Panc1 (cell line): Measurements from ENCODE around the gene OR51F2. TPM values are rescaled to one million over a fixed set of nuclear protein-coding genes. Genes with fewer than 3 reads are reported as not detected.

Experiments used
- ATAC-seq: fragments of 200-7000 bp; cut with Tn5 transposase; 2 replicates; pipeline ENCODE4 v1.9.1; 2020; ENCODE audit warnings: mild to moderate bottlenecking, moderate library complexity
- BruUV-seq: library from RNA; stranded (reverse); fragments of 400-500 nt; replicated peaks from 2 replicates; lab custom pipeline; 2021; lab: Mats Ljungman, UMichigan
- CTCF ChIA-PET: fragments of 300-600 bp; sonication (Branson Sonifier 250); formaldehyde crosslinking; loops from one replicate; lab custom pipeline; 2022; ENCODE audit warnings: antibody characterized with exemption; lab: Charles Lee
- POLR2A ChIA-PET: fragments of 300-600 bp; sonication (Branson Sonifier 250); formaldehyde crosslinking; loops from one replicate; lab custom pipeline; 2022; ENCODE audit warnings: antibody characterized with exemption; lab: Charles Lee
- DNase-seq: peaks from one replicate; pipeline ENCODE4 v3.0.0-alpha.2; 2010; ENCODE audit warnings: low read depth, low spot score
- H3K27ac ChIP-seq: 2 replicates; pipeline ENCODE4 v1.5.1; 2011; ENCODE audit warnings: mild to moderate bottlenecking, low read length, inconsistent platforms
- H3K27me3 ChIP-seq: fragments of 200-500 bp; sonication (Bioruptor generic); 2 replicates; pipeline ENCODE4 v1.6.0; 2014; ENCODE audit warnings: low read length, inconsistent platforms; ENCODE audit not compliant: control insufficient read depth, insufficient read depth
- H3K36me3 ChIP-seq: fragments of 200-500 bp; sonication (Bioruptor generic); 2 replicates; pipeline ENCODE4 v1.5.1; 2014; ENCODE audit warnings: inconsistent platforms, mild to moderate bottlenecking, low read length, moderate library complexity; ENCODE audit not compliant: control insufficient read depth, insufficient read depth
- H3K4me1 ChIP-seq: 2 replicates; pipeline ENCODE4 v1.5.1; 2011; ENCODE audit warnings: inconsistent platforms, mild to moderate bottlenecking, low read length, moderate library complexity; ENCODE audit not compliant: control insufficient read depth, insufficient read depth
- H3K4me3 ChIP-seq, 2 experiments: 2 replicates each; pipeline ENCODE4 v1.5.1; 2011 to 2012; ENCODE audit warnings: low read depth in 2 of 2, low read length in 2 of 2, mild to moderate bottlenecking in 2 of 2, inconsistent platforms in 1 of 2, moderate library complexity in 1 of 2
- H3K9me3 ChIP-seq: fragments of 200-500 bp; sonication (Bioruptor generic); 2 replicates; pipeline ENCODE4 v1.5.1; 2014; ENCODE audit warnings: low read depth, mild to moderate bottlenecking, inconsistent platforms, low read length, moderate library complexity; ENCODE audit not compliant: control insufficient read depth, insufficient read depth
- POLR2AphosphoS5 ChIP-seq: IDR thresholded peaks from 2 replicates; pipeline ENCODE4 v1.6.1; 2012; ENCODE audit warnings: mild to moderate bottlenecking, low read depth, low read length, moderate library complexity
- SIN3A ChIP-seq: IDR thresholded peaks from 2 replicates; pipeline ENCODE4 v1.6.1; 2012; ENCODE audit warnings: low read depth, mild to moderate bottlenecking, low read length, moderate library complexity, borderline replicate concordance; ENCODE audit not compliant: insufficient read depth
- TCF7L2 ChIP-seq: IDR thresholded peaks from 2 replicates; pipeline ENCODE4 v1.6.1; 2011; ENCODE audit warnings: mild to moderate bottlenecking, low read depth, low read length, inconsistent platforms
- in situ Hi-C: cut with HindIII; loops from 2 replicates; pipeline ENCODE4 v1.10.0; 2016; ENCODE audit warnings: low sequenced_read_pairs, low pct_unique_long_range_greater_than_20kb
- intact Hi-C: fragments of 100-400 bp; cut with micrococcal nuclease; formaldehyde crosslinking; loops from one replicate; pipeline ENCODE4 v1.10.0; 2022; ENCODE audit not compliant: unreplicated experiment
- total RNA-seq: library from RNA; stranded (reverse); gene quantifications from one replicate; pipeline ENCODE4 v1.2.1, GENCODE V29; 2021; ENCODE audit not compliant: unreplicated experiment
- TF ChIP-seq, protein P1 (sequence below), 2 experiments: IDR thresholded peaks; 2 replicates each; pipeline ENCODE4 v1.6.1; 2011 to 2012; ENCODE audit warnings: low read depth in 2 of 2, control low read depth in 1 of 2, low read length in 1 of 2, mild to moderate bottlenecking in 1 of 2, moderate library complexity in 1 of 2; ENCODE audit not compliant: insufficient read depth in 1 of 2
- TF ChIP-seq, protein P2 (sequence below): fragments of 450-650 bp; IDR thresholded peaks from 2 replicates; pipeline ENCODE4 v1.5.1; 2017; ENCODE audit warnings: mild to moderate bottlenecking

OR51F2 gene
- total RNA-seq, 1 experiment from 2014 or later: not detected

DNA sequence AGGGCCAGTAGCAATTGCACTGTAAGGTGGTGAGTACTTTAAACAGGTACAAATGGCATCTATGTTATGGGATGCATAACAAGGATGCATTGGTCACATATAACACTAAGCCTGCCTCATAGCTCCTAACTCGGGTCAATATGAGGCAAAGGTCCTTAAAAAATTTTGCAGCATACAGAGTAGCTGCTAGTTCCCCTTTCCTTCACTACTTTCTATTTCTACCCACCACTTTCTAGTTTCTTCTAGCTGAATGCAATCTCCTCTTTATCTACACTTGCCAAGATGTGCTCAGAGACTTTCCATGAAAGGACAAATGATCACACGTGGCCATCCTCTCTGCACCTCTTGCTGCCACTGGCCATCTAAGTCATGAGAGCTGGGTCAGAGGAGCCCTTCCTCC lies 9.8 kb downstream of the OR51F2 start:
- Histone ChIP-seq H3K27me3 (no peaks in the 10 kb centered on the region), H3K9me3 (no peaks in the 10 kb centered on the region), H3K27ac (no peak overlapping the region), H3K36me3 (no peaks in the 10 kb centered on the region), H3K4me3 (no peak overlapping the region), H3K4me1 (no peaks in the 10 kb centered on the region)
- DNase-seq: no peak
- intact Hi-C loops: no loop called here
- CTCF ChIA-PET: no interaction called here
- POLR2A ChIA-PET: no interaction called here
- BruUV-seq: no TSS peak
- in situ Hi-C loops: no loop called here
- TF ChIP-seq, protein P1, sequence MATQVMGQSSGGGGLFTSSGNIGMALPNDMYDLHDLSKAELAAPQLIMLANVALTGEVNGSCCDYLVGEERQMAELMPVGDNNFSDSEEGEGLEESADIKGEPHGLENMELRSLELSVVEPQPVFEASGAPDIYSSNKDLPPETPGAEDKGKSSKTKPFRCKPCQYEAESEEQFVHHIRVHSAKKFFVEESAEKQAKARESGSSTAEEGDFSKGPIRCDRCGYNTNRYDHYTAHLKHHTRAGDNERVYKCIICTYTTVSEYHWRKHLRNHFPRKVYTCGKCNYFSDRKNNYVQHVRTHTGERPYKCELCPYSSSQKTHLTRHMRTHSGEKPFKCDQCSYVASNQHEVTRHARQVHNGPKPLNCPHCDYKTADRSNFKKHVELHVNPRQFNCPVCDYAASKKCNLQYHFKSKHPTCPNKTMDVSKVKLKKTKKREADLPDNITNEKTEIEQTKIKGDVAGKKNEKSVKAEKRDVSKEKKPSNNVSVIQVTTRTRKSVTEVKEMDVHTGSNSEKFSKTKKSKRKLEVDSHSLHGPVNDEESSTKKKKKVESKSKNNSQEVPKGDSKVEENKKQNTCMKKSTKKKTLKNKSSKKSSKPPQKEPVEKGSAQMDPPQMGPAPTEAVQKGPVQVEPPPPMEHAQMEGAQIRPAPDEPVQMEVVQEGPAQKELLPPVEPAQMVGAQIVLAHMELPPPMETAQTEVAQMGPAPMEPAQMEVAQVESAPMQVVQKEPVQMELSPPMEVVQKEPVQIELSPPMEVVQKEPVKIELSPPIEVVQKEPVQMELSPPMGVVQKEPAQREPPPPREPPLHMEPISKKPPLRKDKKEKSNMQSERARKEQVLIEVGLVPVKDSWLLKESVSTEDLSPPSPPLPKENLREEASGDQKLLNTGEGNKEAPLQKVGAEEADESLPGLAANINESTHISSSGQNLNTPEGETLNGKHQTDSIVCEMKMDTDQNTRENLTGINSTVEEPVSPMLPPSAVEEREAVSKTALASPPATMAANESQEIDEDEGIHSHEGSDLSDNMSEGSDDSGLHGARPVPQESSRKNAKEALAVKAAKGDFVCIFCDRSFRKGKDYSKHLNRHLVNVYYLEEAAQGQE (IDR thresholded peaks at IDR 0.05; ENCODE audit: insufficient read depth in 1 of 2, low read depth in 2 of 2, low read length in 1 of 2): no peak
- TF ChIP-seq, protein P2, sequence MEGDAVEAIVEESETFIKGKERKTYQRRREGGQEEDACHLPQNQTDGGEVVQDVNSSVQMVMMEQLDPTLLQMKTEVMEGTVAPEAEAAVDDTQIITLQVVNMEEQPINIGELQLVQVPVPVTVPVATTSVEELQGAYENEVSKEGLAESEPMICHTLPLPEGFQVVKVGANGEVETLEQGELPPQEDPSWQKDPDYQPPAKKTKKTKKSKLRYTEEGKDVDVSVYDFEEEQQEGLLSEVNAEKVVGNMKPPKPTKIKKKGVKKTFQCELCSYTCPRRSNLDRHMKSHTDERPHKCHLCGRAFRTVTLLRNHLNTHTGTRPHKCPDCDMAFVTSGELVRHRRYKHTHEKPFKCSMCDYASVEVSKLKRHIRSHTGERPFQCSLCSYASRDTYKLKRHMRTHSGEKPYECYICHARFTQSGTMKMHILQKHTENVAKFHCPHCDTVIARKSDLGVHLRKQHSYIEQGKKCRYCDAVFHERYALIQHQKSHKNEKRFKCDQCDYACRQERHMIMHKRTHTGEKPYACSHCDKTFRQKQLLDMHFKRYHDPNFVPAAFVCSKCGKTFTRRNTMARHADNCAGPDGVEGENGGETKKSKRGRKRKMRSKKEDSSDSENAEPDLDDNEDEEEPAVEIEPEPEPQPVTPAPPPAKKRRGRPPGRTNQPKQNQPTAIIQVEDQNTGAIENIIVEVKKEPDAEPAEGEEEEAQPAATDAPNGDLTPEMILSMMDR: no peak
- TF ChIP-seq TCF7L2 (no peak), POLR2AphosphoS5 (no peak), SIN3A (no peak)
- ATAC-seq: no peak

DNA sequence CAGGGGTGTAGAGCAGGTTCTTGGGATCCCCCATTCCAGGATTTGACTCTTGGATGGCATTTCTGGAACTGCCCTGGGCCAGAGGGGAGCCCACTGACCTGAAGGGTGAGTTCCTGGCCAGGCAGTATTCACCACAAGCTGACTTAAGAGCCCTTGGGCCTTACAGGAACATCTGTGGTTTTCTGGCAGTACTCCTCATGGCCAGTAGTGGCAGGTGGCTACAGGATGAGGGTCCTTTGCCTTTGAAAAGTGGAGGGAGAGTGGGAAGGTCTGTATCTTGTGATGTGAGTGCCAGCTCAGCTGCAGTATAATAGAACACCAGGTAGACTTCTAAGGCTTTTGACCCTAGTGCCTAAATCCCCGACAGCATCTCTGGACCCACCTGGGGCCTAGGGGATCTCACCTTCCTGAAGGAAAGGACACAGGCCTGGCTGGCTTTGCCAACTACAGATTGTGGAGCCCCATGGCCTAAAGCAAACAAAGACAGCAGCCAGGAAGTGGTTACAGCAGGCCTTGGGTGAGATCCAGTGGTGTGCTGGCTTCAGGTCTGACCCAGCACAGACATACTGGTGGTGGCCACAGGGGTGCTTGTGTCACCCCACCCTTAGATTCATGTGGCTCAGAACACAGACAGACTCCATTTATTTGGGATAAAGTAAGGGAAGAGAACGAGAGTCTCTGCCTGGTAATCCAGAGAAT lies 18.9 kb downstream of the OR51F2 start:
- in situ Hi-C loops: no loop called here
- ChIA-PET CTCF (no interaction called here), POLR2A (no interaction called here)
- H3K36me3 ChIP-seq: no peaks in the 10 kb centered on the region
- no TSS peak for BruUV-seq
- ATAC-seq (no peak), DNase-seq (no peak)
- TF ChIP-seq, protein P2: no peak
- no peak for TF ChIP-seq SIN3A
- no peak for TF ChIP-seq TCF7L2
- TF ChIP-seq, protein P1 (IDR thresholded peaks at IDR 0.05; ENCODE audit: insufficient read depth in 1 of 2, low read depth in 2 of 2, low read length in 1 of 2): no peak
- TF ChIP-seq POLR2AphosphoS5: no peak
- H3K27ac ChIP-seq: no peak overlapping the region
- no peaks in the 10 kb centered on the region for H3K27me3 ChIP-seq
- H3K9me3 ChIP-seq: no peaks in the 10 kb centered on the region
- H3K4me3 ChIP-seq: no peak overlapping the region
- no peaks in the 10 kb centered on the region for H3K4me1 ChIP-seq
- intact Hi-C loops: no loop called here
